HG02610 (cell line): ENCODE data around the gene GRIFIN.

Experiments
- ATAC-seq: cut with Tn5 transposase; IDR thresholded peaks from one replicate; pipeline ENCODE4 v1.9.1; 2021; ENCODE audit warnings: mild to moderate bottlenecking, moderate library complexity; ENCODE audit not compliant: unreplicated experiment

GRIFIN gene

GRCh38 chr7:2437136-2437535, 39.1 kb downstream of the GRIFIN start:
- no peak for ATAC-seq

GRCh38 chr7:2436341-2437104, 39.7 kb downstream of the GRIFIN start:
- no peak for ATAC-seq

GRCh38 chr7:2435146-2435545, 41.1 kb downstream of the GRIFIN start:
- ATAC-seq = no peak

GRCh38 chr7:2433713-2434550, 42.3 kb downstream of the GRIFIN start:
- ATAC-seq = no peak

GRCh38 chr7:2432910-2433712, 43.1 kb downstream of the GRIFIN start:
- ATAC-seq = no peak

GRCh38 chr7:2431260-2431867, 44.8 kb downstream of the GRIFIN start:
- no peak for ATAC-seq

- no peak for ATAC-seq
These were observed 50.4 kb downstream of the GRIFIN start for GRCh38 chr7:2425749-2426148.
